Transverse colon (tissue), 4 donors: ENCODE measurements around the gene RECK. TPM values are rescaled to one million over a fixed set of nuclear protein-coding genes. Genes with fewer than 3 reads are reported as not detected.
"Not testable (repeated sequence)": the region's sequence is repeated elsewhere in the genome, so short reads cannot be mapped to it uniquely, and the experiment has no call there.

Experiments used
- DNase-seq: peaks from one replicate; pipeline ENCODE4 v3.0.0-alpha.2; 2019
- H3K27ac ChIP-seq, 4 donors: fragments of 200-600 bp; sonication (generic); 2 replicates each; pipeline ENCODE4 v1.5.1; 2016 to 2018; ENCODE audit warnings: inconsistent platforms in 4 of 4
- H3K27me3 ChIP-seq: fragments of 200-600 bp; sonication (generic); 2 replicates; pipeline ENCODE4 v1.5.1; 2017; ENCODE audit warnings: inconsistent platforms
- H3K36me3 ChIP-seq, 4 donors: fragments of 200-600 bp; sonication (generic); 2 replicates each; pipeline ENCODE4 v1.5.1; 2017 to 2019; ENCODE audit warnings: inconsistent platforms in 4 of 4
- H3K4me1 ChIP-seq, 4 donors: fragments of 200-600 bp; sonication (generic); 2 replicates each; pipeline ENCODE4 v1.5.1; 2017 to 2020; ENCODE audit warnings: inconsistent platforms in 4 of 4
- H3K4me3 ChIP-seq, 4 donors: fragments of 200-600 bp; sonication (generic); 1 replicate in 1 of 4; 2 replicates in 3 of 4; pipeline versions ENCODE4 v1.5.1 to v1.6.1; 2017 to 2019; ENCODE audit warnings: inconsistent platforms in 4 of 4
- H3K9me3 ChIP-seq, 2 donors: fragments of 200-600 bp; sonication (generic); 2 replicates each; pipeline ENCODE4 v1.5.1; 2017 to 2019; ENCODE audit warnings: inconsistent platforms in 2 of 2
- EP300 ChIP-seq: sonication (generic); formaldehyde crosslinking; IDR thresholded peaks from one replicate; pipeline ENCODE4 v1.6.1; 2017; ENCODE audit warnings: antibody characterized with exemption, low read depth
- POLR2A ChIP-seq: fragments of 450-650 bp; IDR thresholded peaks from one replicate; pipeline ENCODE4 v1.6.1; 2016; ENCODE audit warnings: antibody characterized with exemption, mild to moderate bottlenecking, moderate library complexity
- POLR2AphosphoS5 ChIP-seq, 3 donors: sonication (generic); formaldehyde crosslinking; IDR thresholded peaks; one replicate each; pipeline ENCODE4 v1.6.1; 2016; ENCODE audit warnings: antibody characterized with exemption in 3 of 3
- WGBS, 2 donors: methylation state at CpG; one replicate each; pipeline ENCODE4 v1.1.5; 2018; ENCODE audit warnings: low coverage in 1 of 2; 5-methylcytosine and 5-hydroxymethylcytosine counted together
- in situ Hi-C, 4 donors: fragments of 200-750 bp; cut with MboI; loops; one replicate each; pipeline versions ENCODE4 v1.15.0 to v1.15.1; 2017; ENCODE audit warnings: low sequenced_read_pairs in 3 of 4, low pct_ligation_motif_present in 1 of 4, low pct_unique_long_range_greater_than_20kb in 1 of 4
- intact Hi-C: fragments of 100-400 bp; cut with DNase I; formaldehyde crosslinking; loops from one replicate; pipeline ENCODE4 v1.15.1; 2023; ENCODE audit warnings: low total_unique reads
- total RNA-seq, 4 donors: library from RNA; depleted of rRNA; stranded (reverse); fragments of >200 nt; gene quantifications; one replicate each; pipeline ENCODE4 v1.1.0, GENCODE V29; 2016
- TF ChIP-seq, protein P1 (sequence below), 5 experiments: fragments of 200-600 bp in 3 of 5; fragments of 450-650 bp in 2 of 5; sonication (generic) in 3 of 5; IDR thresholded peaks; 1 replicate in 2 of 5; 2 replicates in 3 of 5; pipeline ENCODE4 v1.5.1; 2016 to 2017; ENCODE audit warnings: antibody characterized with exemption in 5 of 5, inconsistent platforms in 3 of 5, mild to moderate bottlenecking in 2 of 5, moderate library complexity in 1 of 5

RECK gene
- total RNA-seq, 4 donors from 2014 or later: 1.5 to 30.3 (median 6.0) TPM

DNA sequence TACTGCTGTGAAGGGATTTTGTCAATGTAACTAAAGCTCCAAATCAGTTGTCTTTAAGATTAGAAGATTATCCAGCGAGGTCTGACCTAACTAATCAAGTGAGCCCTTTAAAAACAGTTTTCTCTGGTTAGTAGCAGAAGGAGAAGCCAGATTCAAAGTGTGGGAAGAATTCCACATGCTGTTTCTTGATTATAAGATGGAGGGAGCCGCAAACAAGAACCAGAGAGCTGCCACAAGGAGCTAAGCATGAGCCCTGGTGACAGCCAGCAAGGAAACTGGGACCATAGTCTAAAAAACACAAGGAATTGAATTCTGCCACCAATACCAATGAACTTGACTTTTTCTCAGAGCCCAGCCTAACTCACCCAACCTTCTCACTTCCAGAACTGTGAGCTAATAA lies 41.8 kb upstream of the RECK start:
- intact Hi-C loops (loop anchor here (10.0 kb wide), 1 partner anchor 1310 kb away; no protein-coding TSS in a partner anchor), in situ Hi-C loops (no loop called here)
- peaks cover 10% of the 10 kb centered on the region in 2 donors for H3K9me3 ChIP-seq
- TF ChIP-seq, protein P1, sequence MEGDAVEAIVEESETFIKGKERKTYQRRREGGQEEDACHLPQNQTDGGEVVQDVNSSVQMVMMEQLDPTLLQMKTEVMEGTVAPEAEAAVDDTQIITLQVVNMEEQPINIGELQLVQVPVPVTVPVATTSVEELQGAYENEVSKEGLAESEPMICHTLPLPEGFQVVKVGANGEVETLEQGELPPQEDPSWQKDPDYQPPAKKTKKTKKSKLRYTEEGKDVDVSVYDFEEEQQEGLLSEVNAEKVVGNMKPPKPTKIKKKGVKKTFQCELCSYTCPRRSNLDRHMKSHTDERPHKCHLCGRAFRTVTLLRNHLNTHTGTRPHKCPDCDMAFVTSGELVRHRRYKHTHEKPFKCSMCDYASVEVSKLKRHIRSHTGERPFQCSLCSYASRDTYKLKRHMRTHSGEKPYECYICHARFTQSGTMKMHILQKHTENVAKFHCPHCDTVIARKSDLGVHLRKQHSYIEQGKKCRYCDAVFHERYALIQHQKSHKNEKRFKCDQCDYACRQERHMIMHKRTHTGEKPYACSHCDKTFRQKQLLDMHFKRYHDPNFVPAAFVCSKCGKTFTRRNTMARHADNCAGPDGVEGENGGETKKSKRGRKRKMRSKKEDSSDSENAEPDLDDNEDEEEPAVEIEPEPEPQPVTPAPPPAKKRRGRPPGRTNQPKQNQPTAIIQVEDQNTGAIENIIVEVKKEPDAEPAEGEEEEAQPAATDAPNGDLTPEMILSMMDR (IDR thresholded peaks at IDR 0.05): no peak
- TF ChIP-seq POLR2AphosphoS5 (IDR thresholded peaks at IDR 0.05) (no peak), EP300 (no peak), POLR2A (no peak)
- no peak overlapping the region for H3K4me3 ChIP-seq
- no peaks in the 10 kb centered on the region for H3K36me3 ChIP-seq
- no peak overlapping the region for H3K27ac ChIP-seq
- H3K27me3 ChIP-seq: peaks cover 9% of the 10 kb centered on the region
- WGBS, 2 donors: 75 to 81% methylated on average over 2 of the region's 2 CpGs
- no peaks in the 10 kb centered on the region for H3K4me1 ChIP-seq
- DNase-seq: no peak

DNA sequence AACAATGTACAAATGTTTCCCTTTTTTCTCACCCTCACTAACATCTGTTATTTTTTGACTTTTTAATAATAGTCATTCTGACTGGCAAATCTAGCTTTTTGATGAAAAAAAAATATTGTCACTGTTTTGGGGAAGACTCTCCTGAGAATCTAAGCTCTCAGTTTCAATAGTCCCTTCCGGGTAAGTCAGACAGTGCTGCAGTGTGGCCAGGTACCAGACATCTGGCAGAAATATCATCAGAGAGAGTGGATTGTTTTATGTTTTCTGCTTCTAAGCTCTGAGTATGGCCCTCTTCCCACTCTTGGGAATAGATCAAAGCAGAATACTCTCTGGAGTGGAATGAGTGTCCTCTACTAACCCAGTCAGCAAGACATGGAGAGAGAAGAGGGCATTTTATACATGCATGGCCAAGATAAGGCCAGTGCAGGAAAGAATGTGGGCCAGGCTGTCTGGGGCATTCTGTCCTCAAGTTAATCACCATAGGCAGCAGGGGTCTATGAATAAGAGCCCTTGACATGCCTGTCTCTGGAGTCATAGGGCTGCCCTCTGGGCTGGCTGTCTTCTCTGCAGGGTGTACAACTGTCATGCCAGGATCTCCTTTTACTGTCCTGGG lies 40.2 kb upstream of the RECK start:
- peaks cover 6% of the 10 kb centered on the region for H3K27me3 ChIP-seq
- H3K36me3 ChIP-seq: no peaks in the 10 kb centered on the region
- DNase-seq: no peak
- in situ Hi-C loops (no loop called here), intact Hi-C loops (loop anchor here (10.0 kb wide), 1 partner anchor 1308 kb away; no protein-coding TSS in a partner anchor)
- WGBS, 2 donors: 80 to 81% methylated on average over 1 of the region's 1 CpG
- no peak overlapping the region for H3K27ac ChIP-seq
- H3K4me1 ChIP-seq: no peaks in the 10 kb centered on the region
- H3K4me3 ChIP-seq: no peak overlapping the region
- H3K9me3 ChIP-seq: peaks cover 10% of the 10 kb centered on the region in 2 donors
- TF ChIP-seq, protein P1 (IDR thresholded peaks at IDR 0.05): no peak
- no peak for TF ChIP-seq EP300
- TF ChIP-seq POLR2A: no peak
- no peak for TF ChIP-seq POLR2AphosphoS5 (IDR thresholded peaks at IDR 0.05)

DNA sequence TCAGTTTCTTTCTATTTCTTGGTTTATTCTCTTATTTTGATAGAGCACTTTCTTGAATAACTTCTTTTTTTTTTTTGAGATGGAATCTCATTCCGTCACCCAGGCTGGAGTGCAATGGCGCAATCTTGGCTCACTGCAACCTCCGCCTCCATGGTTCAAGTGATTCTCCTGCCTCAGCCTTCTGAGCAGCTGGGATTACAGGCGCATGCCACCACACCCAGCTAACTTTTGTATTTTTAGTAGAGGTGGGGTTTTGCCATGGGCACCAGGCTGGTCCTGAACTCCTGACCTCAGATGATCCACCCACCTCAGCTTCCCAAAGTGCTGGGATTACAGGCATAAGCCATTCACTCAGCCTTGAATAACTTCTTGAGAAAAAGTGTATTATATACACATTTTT lies 39.7 kb upstream of the RECK start:
- H3K27ac ChIP-seq, in situ Hi-C loops, DNase-seq: not testable (repeated sequence)

DNA sequence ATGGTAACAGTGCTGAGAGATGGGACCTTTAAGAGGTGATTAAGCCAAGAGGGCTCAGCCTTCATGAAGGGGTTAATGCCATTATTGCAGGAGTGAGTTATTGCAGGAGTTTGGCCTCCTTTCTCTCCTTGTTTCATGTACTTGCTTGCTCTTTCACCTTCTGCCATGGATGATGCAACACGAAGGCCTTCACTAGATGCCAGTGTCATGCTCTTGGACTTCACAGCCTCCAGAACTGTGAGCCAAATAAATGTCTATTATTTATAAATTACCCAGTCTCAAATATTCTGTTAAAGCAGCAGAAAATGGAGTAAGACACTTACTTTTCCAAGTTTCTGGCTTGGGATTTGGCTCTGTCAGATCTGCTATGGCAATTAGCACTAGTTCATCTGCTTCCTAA lies 38.4 kb upstream of the RECK start:
- no peaks in the 10 kb centered on the region for H3K36me3 ChIP-seq
- no peak overlapping the region for H3K4me3 ChIP-seq
- no peaks in the 10 kb centered on the region for H3K4me1 ChIP-seq
- peaks cover 10% of the 10 kb centered on the region in 2 donors for H3K9me3 ChIP-seq
- TF ChIP-seq EP300 (no peak), POLR2AphosphoS5 (IDR thresholded peaks at IDR 0.05) (no peak), POLR2A (no peak)
- TF ChIP-seq, protein P1 (IDR thresholded peaks at IDR 0.05): no peak
- WGBS, 2 donors: 86% methylated on average over 1 of the region's 1 CpG; no CpG with 5 or more reads in 1 of the 2 donors
- intact Hi-C loops (loop anchor here (10.0 kb wide), 1 partner anchor 1306 kb away; no protein-coding TSS in a partner anchor), in situ Hi-C loops (no loop called here)
- no peak for DNase-seq
- no peaks in the 10 kb centered on the region for H3K27me3 ChIP-seq
- H3K27ac ChIP-seq: no peak overlapping the region

More for the DNA sequence above, 39.7 kb upstream of the RECK start:
- not testable (repeated sequence) for H3K36me3 ChIP-seq, H3K27me3 ChIP-seq, H3K4me3 ChIP-seq, H3K4me1 ChIP-seq
- intact Hi-C loops: loop anchor here (10.0 kb wide), 1 partner anchor 1308 kb away; no protein-coding TSS in a partner anchor
- 90 to 97% methylated on average over 4 of the region's 4 CpGs for WGBS, 2 donors
- peaks cover 10% of the 10 kb centered on the region in 2 donors for H3K9me3 ChIP-seq

DNA sequence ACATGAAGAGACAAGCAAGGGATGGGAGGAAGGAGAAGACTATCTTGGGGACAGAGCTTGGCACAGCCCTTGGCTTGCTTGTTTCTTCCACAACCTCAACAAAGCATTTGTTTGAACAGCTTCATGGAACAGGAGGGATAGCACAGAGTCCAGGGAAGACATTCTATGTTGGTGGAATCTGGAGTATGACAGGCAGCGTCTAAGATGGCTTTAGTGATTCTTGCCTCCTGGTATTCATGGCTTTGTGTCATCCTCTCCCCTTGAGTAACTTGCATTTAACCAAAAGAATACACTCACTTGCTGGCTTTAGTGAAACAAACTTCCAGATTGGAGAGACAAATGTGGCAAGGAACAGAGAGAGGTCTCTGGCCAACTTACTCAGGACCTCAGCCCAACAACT lies 30.8 kb upstream of the RECK start:
- H3K27ac ChIP-seq: peak overlapping the region; percentile 68 to 76 (median 72)
- H3K36me3 ChIP-seq: no peaks in the 10 kb centered on the region
- peaks cover 4 to 26% (median 11%) of the 10 kb centered on the region in 4 donors for H3K4me1 ChIP-seq
- no peaks in the 10 kb centered on the region for H3K9me3 ChIP-seq
- intact Hi-C loops: no loop called here
- in situ Hi-C loops: no loop called here
- WGBS, 2 donors: 67 to 100% methylated on average over 1 of the region's 1 CpG
- no peaks in the 10 kb centered on the region for H3K27me3 ChIP-seq
- H3K4me3 ChIP-seq: no peak overlapping the region
- no peak for DNase-seq
- TF ChIP-seq, protein P1 (IDR thresholded peaks at IDR 0.05): no peak
- TF ChIP-seq EP300 (no peak), POLR2AphosphoS5 (IDR thresholded peaks at IDR 0.05) (no peak), POLR2A (no peak)
